COR-L47 (cell line): ENCODE measurements around the gene ENSA.
"Not testable (repeated sequence)": the region's sequence is repeated elsewhere in the genome, so short reads cannot be mapped to it uniquely, and the experiment has no call there.

ENCODE experiments used
- DNase-seq: peaks from one replicate; lab custom pipeline; 2025; lab: John Stamatoyannopoulos, UW

Gene ENSA

GRCh38 chr1:150580966-150581365 is 48.4 kb downstream of the ENSA start:
- not testable (repeated sequence) for DNase-seq

- DNase-seq, result no peak
Observed at GRCh38 chr1:150579945-150580642, 49.3 kb downstream of the ENSA start.

GRCh38 chr1:150579110-150579944 is 50.1 kb downstream of the ENSA start, which contains the start of gene MCL1:
Gene MCL1 (minus strand): TSS chr1:150579610. CDS start chr1:150579530, 80 bp downstream.
- DNase-seq, result peak; percentile 92

- peak; percentile 66 for DNase-seq
Observed at GRCh38 chr1:150578272-150579109, 50.9 kb downstream of the ENSA start.

GRCh38 chr1:150577557-150578271 is 51.7 kb downstream of the ENSA start:
- DNase-seq, result no peak

- no peak for DNase-seq
Observed at GRCh38 chr1:150576794-150577556, 52.4 kb downstream of the ENSA start.

- no peak for DNase-seq
Observed at GRCh38 chr1:150576367-150576711, 53.1 kb downstream of the ENSA start.

GRCh38 chr1:150575518-150576366 is 53.7 kb downstream of the ENSA start:
- no peak for DNase-seq

- no peak for DNase-seq
Observed at GRCh38 chr1:150575072-150575489, 54.3 kb downstream of the ENSA start.

- no peak for DNase-seq
Observed at GRCh38 chr1:150574260-150575071, 54.9 kb downstream of the ENSA start.

GRCh38 chr1:150573648-150574071 is 55.8 kb downstream of the ENSA start:
- DNase-seq, result not testable (repeated sequence)

GRCh38 chr1:150572918-150573647 is 56.3 kb downstream of the ENSA start:
- no peak for DNase-seq
